HG02973 (cell line): ENCODE measurements around the gene MYO9B.

Experiments
- ATAC-seq: cut with Tn5 transposase; IDR thresholded peaks from one replicate; pipeline ENCODE4 v1.9.1; 2021; ENCODE audit warnings: moderate library complexity; ENCODE audit not compliant: unreplicated experiment

MYO9B gene

GRCh38 chr19:17206736-17207581 lies 131.4 kb downstream of the MYO9B start:
- no peak for ATAC-seq

GRCh38 chr19:17209126-17210036 lies 133.8 kb downstream of the MYO9B start:
- ATAC-seq = no peak

- no peak for ATAC-seq
These were observed 134.7 kb downstream of the MYO9B start for GRCh38 chr19:17210296-17210695.

GRCh38 chr19:17211547-17212446 lies 136.2 kb downstream of the MYO9B start:
- ATAC-seq = no peak

DNA sequence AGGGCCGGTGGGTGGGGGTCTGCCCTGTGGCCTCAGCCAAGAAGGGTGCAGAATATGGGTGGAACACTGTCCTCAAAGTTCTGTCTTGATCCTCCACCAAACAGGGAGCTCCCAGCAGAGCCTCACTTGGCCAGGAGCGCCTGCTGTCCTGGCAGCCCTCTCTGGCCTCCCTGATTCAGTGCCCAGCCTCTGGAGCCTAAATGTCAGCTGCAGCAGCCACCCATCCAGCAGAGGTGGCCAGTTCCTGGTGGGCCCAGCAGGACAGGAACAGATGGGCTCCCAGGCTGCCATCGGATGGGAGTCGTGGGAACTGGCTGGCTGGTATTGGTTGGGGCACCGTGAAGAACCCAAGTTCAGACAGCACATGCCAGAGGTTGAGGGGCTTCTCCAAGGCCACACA lies 137.8 kb downstream of the MYO9B start:
- ATAC-seq = no peak

DNA sequence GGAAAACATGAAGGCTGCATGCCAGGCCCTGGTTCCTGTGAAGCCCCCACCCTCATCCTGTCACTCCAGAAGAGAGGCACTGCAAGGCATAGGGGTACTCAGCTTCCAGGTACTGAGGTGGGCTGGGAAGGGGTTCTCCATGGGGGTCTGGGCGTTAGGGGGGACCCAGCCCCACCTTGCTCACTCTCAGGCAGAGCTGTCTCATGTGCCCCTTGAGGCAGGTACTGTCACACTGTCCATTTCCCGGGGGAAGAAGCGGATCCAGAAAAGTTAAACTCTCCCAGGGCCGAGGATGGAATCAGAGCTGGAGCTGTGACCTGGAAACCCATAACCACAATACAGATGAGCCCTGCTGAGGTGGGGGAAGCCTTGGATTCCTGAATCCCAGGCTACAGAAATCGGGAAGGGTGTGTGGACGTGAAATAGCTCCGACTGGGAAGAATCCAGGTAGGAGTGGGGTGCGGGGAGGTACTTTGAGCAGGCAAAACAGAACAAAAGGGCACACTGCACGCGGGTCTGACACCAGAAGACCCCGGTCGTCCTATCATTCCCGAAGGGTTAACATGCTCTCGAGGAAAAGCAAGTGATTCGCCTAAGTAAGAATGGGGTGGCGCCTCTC lies 139.0 kb downstream of the MYO9B start:
- ATAC-seq = no peak

- ATAC-seq = peak; percentile 63
These were observed 139.8 kb downstream of the MYO9B start, which contains the start of gene USE1 for GRCh38 chr19:17215127-17215971. Gene USE1, plus strand, starts transcription at chr19:17215357. Its CDS starts 49 bp downstream, at chr19:17215406.

DNA sequence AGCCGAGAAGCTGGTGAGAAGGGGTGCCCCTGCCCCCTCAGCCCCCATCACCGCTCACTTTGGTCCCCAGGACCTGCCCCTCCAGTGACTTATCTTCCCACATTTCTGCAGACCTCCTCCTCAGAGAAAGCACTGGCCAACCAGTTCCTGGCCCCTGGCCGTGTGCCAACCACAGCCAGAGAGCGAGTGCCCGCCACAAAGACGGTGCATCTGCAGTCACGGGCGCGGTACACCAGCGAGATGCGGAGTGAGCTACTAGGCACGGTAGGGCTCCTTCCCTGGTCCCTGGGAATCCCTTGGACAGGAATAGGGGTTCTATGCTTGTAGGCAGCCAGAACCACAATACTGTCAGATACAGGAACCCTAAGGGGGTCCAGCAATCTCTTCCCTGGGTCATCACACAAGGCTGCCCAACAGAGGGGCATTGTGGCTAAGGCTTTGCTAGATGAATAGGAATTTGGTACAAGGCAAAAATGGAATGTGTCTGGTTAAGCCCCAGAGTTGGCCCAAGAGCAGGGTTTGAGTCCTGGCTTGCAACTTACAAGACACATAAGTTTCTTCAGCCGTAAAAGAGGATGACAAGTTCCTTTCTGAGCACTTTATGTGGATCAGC lies 140.6 kb downstream of the MYO9B start:
- no peak for ATAC-seq

DNA sequence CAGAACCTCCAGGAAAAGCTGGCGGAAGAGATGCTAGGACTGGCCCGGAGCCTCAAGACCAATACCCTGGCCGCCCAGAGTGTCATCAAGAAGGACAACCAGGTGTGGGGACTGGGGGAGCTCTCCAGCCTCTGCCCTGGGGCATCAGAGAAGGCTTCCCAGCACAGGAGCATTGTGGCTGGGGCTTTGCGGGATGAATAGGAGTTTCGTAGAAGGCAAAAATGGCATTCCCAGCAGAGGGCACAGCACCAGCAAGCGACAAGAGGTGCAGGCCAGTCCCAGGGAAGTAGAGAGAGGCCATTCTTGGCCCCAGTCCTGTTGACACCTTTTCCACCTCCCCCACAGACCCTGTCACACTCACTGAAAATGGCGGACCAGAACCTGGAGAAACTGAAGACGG lies 143.7 kb downstream of the MYO9B start:
- no peak for ATAC-seq

- no peak for ATAC-seq
These were observed 144.7 kb downstream of the MYO9B start for GRCh38 chr19:17220207-17220758.

DNA sequence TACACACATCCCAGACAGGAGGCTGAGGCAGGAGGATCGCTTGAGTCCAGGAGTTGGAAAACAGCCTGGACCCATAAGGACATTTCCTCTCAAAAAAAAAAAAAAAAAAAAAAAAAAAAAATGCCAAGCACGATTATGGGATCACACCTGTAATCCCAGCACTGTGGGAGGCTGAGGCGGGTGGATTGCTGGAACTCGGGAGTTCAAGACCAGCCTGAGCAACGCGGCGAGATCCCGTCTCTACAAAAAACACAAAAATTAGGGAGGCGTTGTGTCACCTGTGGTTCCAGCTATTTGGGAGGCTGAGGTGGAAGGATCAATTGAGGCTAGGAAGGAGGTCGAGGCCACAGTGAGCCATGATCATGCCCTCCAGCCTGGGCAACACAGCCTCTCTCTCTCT lies 149.5 kb downstream of the MYO9B start:
- ATAC-seq = no peak

- ATAC-seq = peak; percentile 82
These were observed 150.7 kb downstream of the MYO9B start, which contains the start of gene OCEL1 for GRCh38 chr19:17226002-17226933. Gene OCEL1, plus strand, starts transcription at chr19:17226226. Its CDS starts 22 bp downstream, at chr19:17226248.

GRCh38 chr19:17227798-17228367 lies 152.3 kb downstream of the MYO9B start:
- ATAC-seq = no peak

- ATAC-seq = no peak
These were observed 154.3 kb downstream of the MYO9B start for GRCh38 chr19:17229890-17230289.

DNA sequence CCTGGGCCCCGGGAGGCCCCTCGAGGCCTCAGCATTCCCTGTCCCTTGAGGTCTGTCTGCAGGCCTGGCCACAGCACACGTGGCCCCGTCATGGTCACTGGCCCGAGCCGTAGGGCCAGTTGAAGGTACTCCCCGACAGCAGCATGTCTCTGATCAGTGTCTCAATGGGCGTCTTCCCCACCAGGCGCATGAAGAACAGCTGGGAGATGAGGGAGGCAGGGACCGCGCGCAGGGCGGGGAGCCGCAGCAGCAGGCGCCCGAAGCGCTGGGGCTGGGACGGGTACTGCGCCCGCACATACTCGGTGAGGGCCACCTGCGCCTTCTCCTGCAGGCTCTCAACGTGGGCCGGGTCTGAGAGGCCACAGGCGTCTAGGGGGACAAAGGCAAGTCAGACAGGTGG lies 156.7 kb downstream of the MYO9B start:
- no peak for ATAC-seq

- no peak for ATAC-seq
These were observed 159.3 kb downstream of the MYO9B start for GRCh38 chr19:17234911-17235299.

DNA sequence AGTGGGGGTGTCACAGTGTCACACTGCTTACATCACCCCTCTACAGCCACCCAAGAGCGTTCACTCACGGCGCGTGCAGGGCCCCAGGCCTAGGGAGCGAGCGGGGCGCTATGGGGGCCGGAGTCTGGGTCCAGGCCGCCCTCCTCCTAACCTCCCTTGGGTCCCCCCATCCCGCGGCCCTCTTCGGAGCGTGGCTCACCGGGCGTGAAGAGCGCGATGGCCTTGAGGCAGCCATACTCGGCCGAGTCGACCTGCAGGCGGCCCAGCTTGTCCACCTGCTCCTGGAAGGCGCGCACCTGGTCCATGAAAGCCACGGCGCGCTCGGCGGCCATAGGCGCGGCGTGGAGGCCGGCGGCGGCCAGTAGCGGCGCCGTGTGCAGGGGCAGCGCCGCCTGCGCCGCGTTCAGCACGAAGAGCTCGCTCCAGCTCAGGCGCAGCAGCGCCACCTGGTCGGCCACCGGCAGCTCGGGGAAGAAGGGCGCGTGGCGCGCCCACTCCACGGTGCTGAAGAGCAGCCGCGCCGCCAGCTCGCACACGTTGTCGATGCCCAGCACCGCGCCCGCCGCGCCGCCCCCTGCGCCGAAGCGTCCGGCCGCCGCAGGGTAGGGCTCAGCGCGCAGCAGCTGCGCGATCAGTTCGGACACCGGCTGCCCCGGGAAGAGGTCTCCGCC lies 159.9 kb downstream of the MYO9B start:
- ATAC-seq = peak; percentile 64
